Keratinocyte (primary cell): ENCODE data around the gene LSM14A.

Source experiments
- EZH2 ChIP-seq: IDR thresholded peaks from one replicate; pipeline ENCODE4 v1.6.1; 2012; ENCODE audit warnings: inconsistent platforms, mild to moderate bottlenecking, low read length, moderate library complexity
- TF ChIP-seq, protein P1 (sequence below), 3 experiments: IDR thresholded peaks in 1 of 3; conservative IDR thresholded peaks in 1 of 3; optimal IDR thresholded peaks in 1 of 3; 2 replicates in 2 of 3; 3 replicates in 1 of 3; pipeline versions ENCODE3 to v1.5.1; 2011; ENCODE audit warnings: low read length in 3 of 3, mild to moderate bottlenecking in 3 of 3, moderate library complexity in 2 of 3, control low read depth in 1 of 3, inconsistent platforms in 1 of 3; ENCODE audit not compliant: insufficient read depth in 2 of 3; ENCODE audit errors: extremely low read depth in 1 of 3

DNA sequence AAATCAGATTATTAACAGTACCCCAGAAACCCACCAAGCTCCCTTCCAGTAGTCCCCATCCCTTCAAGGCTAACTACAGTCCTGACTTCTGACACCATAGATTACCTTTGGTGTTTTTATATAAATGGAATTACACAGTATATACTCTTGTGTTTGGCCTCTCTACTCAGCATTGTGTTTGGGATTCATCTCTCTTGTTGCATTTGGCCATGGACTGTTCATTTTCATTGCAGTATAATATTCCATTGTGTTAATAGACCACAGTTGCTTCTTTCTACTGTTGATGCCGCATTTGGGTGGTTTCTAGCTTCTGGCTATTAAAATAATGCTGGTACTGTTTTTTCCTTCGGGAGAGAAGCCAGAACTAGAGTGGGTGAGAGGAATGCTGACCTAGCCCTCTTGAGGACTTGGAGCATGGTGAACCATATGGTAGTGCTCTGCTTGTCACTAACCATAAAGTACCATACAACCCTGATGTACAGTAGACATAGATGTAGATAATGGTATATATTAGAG, 63.2 kb downstream of the LSM14A start:
- TF ChIP-seq, protein P1, sequence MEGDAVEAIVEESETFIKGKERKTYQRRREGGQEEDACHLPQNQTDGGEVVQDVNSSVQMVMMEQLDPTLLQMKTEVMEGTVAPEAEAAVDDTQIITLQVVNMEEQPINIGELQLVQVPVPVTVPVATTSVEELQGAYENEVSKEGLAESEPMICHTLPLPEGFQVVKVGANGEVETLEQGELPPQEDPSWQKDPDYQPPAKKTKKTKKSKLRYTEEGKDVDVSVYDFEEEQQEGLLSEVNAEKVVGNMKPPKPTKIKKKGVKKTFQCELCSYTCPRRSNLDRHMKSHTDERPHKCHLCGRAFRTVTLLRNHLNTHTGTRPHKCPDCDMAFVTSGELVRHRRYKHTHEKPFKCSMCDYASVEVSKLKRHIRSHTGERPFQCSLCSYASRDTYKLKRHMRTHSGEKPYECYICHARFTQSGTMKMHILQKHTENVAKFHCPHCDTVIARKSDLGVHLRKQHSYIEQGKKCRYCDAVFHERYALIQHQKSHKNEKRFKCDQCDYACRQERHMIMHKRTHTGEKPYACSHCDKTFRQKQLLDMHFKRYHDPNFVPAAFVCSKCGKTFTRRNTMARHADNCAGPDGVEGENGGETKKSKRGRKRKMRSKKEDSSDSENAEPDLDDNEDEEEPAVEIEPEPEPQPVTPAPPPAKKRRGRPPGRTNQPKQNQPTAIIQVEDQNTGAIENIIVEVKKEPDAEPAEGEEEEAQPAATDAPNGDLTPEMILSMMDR (optimal IDR thresholded peaks at IDR 0.05 in 1 of 3, IDR thresholded peaks at IDR 0.05 in 1 of 3, conservative IDR thresholded peaks at IDR 0.05 in 1 of 3; ENCODE audit: extremely low read depth in 1 of 3, insufficient read depth in 2 of 3, low read length in 3 of 3) = no peak
- TF ChIP-seq EZH2 = no peak
